AG08396 (cell line): ENCODE measurements around the gene TMX1.
A peak's percentile ranks its signal among the peaks of the same experiment; 100 is the strongest.

Experiments used
- DNase-seq: peaks from one replicate; pipeline ENCODE4 v3.0.0; 2012; ENCODE audit warnings: low spot score, mixed read lengths

The TMX1 gene

DNA sequence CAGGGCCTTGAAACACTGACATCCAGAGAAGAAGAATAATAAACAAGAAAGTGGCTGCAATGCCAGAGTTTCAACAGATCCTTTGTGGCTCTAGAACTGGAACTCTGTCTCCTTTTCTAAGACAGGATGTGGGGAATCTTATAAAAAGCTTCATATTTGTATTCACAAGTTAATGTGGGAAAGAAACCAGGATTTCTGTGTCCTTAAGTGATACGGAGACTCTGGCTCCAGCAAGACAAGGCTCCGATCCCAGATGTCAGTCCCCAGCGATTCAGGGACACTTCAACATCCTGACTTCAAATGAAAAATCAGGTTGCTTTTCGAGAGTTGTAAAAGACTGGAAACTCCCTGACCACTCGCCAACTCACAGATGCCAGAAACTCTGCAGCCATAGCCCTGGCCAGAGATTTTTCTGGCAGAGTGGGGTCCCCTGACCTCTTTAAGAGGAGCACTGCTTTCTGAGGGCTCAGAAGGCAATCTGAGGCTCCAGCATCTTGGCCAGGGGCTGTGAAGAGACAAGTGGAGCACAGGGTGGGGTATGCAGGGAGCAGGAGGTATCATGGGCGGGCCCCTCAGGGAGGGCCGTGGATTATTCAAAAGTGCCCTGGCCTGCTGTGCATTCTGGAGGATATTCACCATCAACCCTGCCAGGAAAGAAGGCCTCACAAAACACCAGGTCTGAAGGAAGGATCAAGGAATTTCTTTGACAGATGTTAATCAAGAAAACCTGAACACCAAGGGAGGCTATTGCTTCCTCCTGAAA lies 53.3 kb downstream of the TMX1 start:
- DNase-seq = no peak

DNA sequence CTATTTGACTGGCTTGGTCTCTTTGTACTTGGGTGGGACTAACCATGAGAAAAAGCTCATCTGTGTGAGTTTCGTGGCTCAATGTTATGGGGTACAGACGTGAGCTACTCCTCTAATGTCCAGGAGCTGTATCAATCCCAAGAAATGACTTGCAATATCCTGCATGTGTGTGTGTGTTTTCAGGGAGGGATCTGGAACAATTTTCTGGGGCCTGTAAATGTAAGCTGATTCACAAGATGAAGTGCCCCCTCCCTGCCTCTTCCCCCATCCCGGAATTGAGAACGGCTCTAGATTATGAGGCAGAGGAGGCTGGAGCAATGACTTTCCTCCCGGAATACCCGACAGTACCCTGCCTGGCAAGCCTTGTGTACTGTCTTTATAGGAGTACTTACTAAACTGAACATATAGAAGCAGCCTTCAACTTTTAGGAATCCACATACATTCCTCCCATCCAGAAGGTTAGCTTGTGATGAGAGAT lies 53.9 kb downstream of the TMX1 start:
- DNase-seq = no peak

DNA sequence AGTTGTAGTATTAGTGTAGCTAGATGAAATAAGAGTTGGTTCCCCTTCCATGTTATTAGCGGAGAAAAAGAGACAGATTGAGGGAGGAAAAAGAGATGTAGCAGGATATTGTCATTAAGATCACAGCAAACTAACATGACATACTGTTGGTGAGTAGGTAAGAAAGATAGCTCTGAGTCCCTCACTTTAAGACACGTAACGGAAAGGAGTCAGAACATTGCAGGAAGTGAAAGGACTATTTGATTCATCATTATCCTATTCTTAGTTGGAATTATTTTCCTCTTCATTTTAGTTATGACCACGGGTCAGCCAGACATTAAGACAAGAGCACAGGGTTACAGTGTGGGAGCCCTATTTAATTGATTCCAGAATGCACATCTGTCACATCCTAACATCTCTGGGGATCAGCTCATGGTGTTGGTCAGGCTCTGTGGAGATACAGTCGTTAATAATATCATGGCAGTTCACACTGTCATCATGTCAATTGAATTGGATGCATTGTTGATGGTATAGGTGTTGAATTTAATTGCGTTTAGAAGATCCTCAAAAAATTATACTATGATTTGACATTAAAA lies 55.0 kb downstream of the TMX1 start:
- DNase-seq = no peak

DNA sequence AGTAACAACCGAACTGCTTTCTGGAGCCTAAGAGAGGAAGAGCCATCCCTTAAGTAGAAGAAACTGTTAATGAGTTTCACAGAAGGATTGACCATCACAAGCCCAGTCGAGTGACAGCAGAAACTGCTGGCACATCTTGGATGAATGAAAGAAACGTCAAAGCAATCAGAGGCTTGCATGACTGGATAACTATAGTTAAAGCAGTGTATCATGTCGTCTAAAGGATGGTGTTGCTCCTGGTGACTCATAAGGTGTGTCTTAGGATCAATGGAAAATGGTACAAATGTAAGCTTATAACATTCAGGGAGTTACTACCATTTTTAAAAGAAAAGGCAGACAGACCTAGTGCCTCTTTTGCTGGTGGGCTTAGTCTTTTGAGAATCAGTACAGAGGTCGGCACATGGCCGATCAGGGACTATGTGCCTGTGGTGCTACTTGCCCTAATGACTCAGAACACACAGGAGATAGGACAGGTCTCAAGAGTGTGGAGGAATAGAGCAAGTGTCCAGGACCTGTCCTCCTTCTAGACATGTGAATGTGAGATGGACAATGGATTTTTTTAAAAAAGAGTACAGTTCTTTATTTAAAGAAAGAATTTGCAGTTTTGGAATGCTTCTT lies 55.7 kb downstream of the TMX1 start:
- DNase-seq = no peak

DNA sequence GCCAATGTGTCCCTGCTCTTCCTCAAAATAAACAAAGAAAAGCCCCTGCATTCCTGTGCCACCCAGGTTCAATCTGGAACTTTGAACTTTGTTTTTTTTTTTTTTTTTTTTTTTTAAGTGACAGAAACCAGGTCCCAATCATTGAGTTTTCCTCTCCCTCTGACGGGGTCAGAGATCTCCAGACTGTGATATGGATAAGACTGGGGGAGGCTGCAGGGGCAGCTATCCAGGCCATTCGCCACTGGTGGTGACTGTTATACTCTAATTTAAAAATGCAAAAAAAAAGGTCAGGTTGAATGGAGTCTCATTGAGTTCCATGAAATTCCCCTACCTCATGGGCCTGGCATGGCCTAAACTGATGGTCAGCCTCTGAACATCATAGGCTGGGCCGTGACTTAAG lies 57.0 kb downstream of the TMX1 start:
- no peak for DNase-seq

DNA sequence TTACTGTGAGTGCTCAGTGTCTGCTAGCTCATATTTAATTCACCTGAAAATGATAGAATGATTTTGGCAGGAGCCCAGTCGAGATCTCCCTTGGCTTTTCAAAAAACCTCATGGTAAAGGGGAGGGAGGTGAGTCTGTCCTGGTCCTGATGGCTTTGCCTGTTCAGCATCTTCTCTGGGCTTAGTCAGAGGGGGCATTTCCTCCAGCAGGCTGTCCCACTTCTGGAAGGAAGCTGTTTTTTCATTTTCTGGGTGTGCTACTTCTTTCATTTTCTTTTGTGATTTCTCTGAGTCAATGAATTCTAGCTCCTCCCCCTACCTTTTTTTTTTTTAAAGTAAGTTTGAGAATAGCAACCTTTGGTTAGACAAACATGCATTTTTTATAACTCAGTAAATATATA lies 58.8 kb downstream of the TMX1 start:
- DNase-seq = no peak

DNA sequence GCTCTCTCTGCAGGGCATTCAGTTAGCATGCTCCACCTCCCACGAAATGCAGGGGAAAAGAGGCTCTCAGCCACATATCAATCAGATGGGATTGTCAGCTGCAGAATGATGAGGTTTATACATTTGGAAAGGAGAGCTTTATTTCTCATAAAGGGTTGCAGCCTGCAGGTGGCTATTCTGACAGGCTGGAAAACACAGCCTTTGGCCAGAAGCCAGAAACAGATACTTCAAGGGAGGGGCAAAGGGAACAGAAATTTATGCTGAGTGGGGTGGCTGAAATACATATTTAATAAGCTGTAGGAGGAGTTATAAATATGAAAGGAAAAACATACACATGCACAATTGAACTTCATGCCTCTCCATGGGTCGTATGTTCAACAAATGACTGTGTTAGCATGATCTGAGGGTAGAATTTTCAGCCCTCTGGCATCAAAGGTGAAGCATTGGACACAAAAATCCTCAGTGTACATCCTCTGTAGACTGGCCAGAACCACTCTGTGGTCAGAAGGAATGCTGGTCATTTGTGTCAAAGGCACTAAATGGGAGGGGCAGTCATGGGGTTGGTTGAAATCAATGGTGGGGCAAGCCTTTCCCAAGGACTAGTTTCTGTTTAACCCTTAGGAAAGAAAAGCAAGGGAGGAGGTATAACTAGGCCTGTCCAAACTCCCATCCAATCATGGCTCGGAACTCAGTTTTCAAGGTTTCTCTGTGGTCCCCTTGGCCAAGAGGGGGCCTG lies 62.4 kb downstream of the TMX1 start:
- DNase-seq = peak; percentile 21

DNA sequence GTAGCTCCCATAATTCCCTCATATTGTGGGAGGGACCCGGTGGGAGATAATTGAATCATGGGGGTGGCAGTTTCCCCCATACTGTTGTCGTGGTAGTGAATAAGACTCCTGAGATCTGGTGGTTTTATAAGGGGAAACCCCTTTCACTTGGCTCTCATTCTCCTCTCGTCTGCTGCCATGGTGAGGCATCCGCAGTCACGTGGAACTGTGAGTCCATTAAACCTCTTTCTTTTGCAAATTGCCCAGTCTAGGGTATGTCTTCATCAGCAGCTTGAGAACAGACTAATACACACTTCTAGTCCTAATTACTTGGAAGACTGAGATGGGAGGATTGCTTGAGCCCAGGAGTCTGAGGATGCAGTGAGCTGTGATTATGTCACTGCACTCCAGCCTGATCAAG lies 64.4 kb downstream of the TMX1 start:
- no peak for DNase-seq

DNA sequence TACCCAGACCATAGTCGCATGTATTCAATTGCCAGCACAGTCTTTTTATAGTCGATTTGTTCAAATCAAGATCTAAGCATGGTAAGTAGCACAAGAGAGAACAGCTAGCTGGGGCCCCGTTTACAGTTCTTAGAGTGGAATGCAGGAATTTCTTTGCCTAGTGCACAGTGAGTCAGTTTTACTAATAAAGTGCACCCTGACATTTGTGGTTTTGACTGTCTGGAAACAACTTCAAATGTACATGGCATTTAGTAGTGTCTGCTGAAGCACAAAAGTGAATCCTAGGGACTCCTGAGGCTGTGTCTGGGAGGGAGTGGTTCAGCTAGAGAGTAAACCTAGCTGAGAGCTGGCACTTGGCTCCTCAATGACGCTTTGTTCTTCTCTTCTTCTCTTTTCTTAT lies 64.9 kb downstream of the TMX1 start:
- peak; percentile 74 for DNase-seq

DNA sequence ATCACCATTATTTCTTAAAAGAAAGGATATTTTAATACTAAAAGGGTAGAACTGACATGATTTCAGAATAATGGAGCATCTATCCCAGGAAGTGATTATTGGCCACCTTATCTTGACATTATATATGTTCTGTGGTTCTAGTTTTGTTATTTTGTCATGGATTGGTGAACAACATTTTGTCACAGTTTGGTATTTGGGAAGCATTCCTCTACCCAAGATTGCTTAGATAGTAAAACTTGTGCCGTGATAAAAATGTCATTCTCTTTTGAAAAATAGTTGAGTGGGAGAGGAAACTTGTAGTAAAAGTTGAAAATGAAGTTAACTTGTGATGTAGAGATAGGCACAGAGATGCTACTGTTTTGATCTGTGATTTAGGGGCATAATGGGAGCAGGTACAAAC lies 65.7 kb downstream of the TMX1 start:
- DNase-seq = no peak
